ENCODE results near the gene IRX5.

Gene IRX5

DNA sequence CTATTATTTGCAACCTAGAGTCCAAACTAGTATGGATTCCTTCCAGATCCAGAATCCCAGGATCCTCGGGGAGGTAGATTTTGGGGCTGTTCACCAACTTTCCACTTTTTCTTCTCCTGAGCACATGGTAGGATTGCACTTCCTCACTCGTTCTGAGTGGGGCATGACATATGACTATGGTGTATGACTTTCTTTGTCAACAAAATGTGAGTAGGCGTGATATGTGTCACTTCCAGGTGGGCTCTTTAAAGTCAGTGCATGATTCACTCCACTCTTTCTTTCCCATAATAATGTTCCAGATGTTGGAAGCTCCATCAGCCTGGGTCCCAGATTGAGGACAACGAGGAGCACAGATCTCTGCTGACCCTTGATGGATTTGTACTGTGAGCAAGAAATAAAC, 21.5 kb downstream of the IRX5 start:
- DNase-seq = no peak

DNA sequence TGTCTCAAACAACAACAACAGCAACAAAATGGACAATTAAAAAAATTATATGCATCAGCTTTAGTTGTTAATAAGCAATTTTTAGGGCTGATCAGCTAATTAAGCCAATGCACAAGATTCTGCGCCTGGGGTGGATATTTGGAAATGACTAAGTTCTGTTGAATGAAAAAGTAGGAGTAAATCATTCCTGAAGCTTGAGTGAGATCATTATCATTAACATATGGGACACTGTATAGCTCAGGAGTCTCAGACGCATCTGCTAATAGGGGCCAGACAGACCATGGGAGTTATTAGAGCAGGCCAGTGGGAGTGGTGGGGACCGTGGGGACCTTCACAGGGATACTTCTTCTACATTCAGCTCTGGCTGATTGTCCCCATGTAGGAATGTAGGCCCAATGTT, 22.8 kb downstream of the IRX5 start:
- DNase-seq = no peak

DNA sequence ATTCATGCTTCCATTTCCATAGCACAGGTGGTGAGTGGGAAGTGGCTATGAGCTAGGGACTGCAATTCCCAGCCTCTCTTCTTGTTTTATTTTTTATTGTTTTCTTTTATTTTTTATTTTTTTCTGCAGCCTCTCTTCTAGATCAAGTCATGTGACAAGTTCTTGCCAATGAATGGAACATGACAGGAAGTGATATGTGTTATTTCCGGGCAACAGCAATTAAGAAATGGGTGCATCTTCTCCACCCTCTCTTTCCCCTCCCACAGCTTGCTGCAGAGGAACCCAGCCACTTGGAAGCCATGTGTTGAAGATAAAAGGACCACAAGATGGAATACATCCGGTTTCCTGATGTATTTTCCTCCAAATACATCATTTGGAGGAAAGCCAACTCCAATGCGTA, 23.6 kb downstream of the IRX5 start:
- no peak for DNase-seq

DNA sequence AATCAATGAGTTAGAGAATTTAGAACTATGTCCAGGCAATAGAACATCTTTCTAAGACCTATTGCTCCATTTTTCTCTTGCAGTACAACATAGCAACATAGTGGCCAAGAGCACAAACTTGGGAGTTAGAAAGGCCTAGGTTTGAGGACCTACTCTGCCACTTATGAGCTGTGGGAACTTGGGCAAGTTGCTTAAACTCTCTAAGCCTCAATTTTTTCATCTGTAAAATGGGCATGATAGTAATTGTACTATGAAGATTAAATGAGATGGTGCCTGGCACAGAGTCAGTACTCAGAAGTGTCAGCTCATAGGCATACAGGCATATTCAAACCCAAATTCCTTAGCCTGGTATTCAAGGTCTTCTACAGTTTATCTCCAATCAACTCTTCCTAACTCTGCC, 25.1 kb downstream of the IRX5 start:
- no peak for DNase-seq

DNA sequence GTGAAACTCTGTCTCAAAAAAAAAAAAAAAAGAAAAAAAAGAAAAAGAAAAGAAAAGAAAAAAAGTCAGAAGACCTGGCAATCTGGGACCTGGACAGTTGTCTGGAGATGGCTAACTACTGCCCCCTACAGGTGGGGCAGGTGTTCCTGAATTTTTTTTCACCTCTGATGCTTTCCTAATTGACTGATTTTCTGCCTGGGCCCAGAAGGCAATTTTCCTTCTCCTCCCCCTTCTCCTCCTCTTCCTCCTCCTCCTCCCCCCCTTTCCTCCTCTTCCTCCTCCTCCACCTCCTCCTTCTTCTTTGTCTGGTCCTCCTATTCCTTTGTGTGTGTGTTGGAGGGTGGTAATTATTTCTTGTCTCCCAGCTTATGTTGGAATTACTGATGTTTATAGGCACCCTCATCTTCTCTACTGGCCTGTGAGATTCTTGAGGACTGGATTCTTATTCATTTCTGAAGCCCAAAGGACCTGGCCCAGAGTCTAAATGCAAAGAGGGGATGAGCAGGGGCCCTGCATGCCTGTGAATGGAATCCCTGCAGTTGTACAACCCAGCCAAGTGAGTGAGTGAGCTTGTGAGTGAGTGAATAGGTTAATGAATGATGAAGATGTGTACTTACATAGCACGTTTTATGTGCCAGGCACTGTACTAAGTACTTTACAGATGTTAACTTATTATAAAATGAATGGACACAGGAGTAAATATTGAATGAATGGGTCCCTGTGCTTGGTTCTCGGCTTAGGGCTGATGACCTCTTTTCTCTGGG, 26.9 kb downstream of the IRX5 start:
- no peak for DNase-seq

DNA sequence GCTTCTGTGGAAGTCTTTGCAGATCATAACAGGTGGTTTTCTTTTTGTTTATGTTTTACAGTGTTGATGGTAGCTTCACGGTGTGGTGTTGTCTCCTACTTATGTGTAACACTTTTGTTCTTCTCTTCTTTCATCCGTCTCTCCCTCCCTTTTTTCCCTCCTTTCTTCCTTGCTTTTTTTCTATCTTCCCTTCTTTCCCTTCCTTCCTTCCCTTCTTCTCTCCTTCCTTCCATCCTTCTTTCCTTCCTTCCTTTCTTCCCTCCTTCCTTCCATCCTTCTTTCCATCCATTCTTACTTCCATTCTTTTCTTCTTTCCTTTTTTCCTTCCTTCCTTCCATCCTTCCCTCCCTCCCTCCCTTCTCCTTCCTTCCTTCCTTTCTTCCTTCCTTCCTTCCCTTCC, 31.4 kb downstream of the IRX5 start:
- no peak for DNase-seq

DNA sequence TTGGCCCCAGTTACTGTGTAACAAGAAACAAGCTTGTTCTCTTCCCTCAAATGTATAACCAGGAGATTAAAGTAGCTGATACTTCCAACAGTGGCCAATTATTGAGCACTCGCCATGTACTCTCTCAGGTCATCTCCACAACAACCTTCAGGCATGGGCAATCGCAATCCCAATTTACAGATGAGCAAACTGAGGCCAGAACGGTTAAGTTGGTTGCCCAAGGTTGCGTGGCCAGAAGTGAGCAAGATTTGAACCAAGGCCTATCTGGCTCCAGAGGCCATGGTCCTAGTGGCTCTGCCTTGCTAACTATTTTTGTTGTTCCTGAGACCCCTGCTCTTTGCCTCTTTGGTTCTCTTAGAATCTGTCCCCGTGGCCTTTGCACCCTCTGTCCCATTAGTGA, 33.6 kb downstream of the IRX5 start:
- DNase-seq = no peak

DNA sequence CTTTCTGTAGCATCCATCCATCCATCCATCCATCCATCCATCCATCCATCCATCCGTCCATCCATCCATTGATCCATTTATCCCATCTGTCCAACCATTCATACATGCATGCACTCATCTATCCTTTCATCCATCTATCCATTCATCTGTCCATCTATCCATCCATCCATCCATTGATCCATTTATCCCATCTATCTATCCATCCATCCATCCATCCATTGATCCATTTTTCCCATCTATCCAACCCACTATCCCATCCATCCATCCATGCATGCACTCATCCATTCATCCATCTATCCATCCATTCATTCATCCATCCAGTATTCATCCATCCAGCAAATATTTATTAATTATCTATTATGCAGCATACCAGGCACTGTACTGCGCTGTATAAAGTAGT, 34.8 kb downstream of the IRX5 start:
- no peak for DNase-seq

DNA sequence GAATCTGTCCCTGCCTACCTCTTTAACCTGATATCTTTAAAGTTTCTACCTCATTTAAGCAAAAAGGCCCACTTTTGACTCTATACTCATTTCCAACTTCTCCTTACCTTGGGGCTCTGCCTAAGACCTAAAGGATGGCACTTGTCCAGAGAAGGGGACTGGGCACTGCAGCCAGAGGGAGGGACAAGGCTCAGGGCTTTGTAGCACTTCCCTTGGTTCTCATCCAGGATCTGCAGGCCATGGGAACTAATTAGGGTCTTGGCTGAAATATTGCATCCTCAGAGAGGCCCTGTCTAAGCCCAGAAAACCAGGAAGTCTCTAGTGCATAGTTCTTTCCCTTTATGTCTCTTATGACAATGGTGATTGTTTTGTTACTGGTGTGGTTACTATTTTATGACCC, 37.3 kb downstream of the IRX5 start:
- DNase-seq = no peak

DNA sequence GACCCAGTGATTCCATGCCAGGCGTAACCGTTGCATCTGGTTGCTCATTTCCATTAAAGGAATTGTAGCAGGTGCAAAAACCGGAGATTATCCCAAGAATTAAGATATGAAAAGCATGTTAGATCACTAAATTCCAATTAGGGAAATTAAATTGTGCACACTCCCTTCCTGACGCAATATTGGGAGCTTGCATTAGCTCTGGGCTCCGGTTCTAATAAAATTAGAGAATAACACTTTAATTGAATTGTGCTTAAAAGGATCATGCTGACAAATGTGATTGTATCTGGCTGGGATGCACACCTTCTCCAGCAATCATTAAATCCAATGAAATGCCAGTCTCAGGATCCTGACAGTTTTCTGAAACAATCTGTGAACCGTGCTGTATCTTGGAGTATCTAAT, 38.1 kb downstream of the IRX5 start:
- no peak for DNase-seq

DNA sequence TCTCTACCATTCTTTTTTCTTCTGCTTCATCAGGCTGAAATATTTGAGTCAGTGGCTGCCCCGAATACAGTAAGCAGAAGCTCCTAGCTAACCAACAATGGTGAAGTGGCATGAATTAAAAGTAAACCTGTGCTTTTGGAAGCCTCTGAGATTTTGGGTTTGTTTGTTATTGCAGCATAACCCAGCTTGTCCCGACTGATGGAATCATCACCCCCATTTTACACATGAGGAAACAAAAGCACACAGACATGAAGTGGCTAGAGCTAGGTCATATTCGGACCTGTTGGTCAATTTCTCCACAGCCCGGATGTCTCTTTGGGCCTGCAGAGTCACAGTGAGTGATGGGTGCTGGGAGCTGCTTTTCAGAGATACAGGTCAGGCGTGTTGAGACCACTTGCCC, 39.4 kb downstream of the IRX5 start:
- no peak for DNase-seq

DNA sequence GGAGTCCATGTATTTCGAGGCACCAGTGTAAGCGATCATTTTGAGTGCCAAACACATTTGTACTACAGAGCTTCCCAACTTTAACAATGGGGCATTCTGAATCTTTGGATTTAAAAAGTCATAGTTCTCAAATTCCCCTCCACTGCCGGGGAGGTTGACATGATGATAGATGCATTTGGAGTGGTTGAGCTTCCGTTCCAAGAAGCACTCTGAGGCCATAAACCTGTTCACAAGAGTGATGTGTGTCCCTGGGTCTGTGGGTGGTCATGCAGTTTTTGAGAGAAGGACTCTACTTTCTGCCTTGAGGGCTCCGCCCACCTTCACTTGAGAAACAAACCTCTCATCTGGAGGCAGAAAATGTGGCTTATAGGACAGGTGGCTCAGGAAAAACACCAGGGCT, 43.7 kb downstream of the IRX5 start:
- no peak for DNase-seq

DNA sequence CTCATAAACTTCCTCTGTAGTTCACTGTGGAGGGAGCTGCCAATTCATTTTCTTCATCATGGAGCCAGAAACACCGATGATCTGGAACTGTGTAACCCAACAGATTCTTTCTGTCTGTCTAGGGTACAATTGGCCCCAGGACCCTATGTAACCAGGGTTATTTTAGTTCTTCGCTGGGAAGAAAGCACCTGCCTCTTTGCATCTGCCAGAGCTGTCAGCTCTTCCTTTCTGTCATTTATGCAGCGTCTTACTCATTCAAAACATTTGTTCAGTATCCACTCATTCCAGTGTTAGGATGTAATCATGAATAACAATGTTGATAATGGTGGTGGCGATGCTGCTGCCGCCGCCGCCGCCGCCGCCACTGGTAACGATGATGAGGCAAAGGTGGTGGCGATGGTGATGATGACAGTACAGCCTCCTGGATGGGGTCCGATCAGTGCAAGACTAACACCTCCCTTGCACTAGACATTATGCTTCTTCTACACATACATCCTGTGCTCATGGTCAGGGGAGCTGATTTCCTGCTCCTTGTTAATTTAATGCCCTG, 46.1 kb downstream of the IRX5 start:
- DNase-seq = no peak

DNA sequence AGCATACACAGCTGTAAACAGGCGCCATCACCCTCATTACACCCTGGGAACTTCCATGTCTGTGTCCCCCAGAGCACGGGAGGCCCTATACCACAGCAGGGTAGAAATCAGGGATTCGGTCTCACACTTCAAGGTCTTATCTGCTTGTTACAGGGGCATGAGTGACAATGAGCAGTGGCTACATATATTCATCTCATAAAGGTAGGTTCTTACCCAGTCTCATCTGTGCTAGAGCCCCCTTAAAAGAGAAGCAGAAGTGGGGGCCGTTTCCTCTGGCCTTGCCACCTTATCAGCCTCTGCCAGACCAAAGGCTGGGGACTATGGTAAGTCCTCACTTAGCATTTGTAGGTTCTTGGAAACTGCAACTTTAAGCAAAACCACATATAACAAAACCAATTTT, 46.5 kb downstream of the IRX5 start:
- DNase-seq = no peak

DNA sequence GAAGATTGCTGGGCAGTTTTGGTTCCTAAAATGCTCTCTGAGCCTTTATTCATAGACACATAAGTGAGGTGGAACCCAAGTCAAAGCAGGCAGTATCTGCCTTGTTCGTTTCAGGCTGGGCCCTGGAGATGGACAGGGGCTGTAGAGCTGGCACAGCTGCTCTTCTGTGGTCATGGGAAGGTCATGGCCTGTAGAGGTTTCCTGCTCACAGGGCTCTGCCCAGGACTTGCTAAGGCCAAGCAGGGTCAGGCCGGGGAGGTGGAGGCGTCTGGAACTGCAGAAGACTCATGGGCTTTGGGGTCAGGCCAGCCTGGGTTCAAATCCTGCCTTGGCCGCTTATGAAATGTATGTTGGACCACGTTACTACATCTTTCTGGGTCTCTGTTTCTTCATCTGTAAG, 50.2 kb downstream of the IRX5 start:
- DNase-seq = no peak
